Middle frontal gyrus (tissue), 1 donor: ENCODE results near the gene TFF1.
A peak's percentile ranks its signal among the peaks of the same experiment; 100 is the strongest.
"Not testable (repeated sequence)": the region's sequence is repeated elsewhere in the genome, so short reads cannot be mapped to it uniquely, and the experiment has no call there.

Experiments
- DNase-seq: peaks from one replicate; pipeline ENCODE4 v3.0.0-alpha.2; 2015; ENCODE audit warnings: low spot score; ENCODE audit errors: extremely low spot score

Gene TFF1

GRCh38 chr21:42366292-42367010 lies at the start of gene TFF1:
Gene TFF1 (minus strand): TSS chr21:42366535. CDS start chr21:42366495, 40 bp downstream.
- no peak for DNase-seq

GRCh38 chr21:42414928-42415769 lies 48.8 kb upstream of the TFF1 start:
- peak; percentile 30 for DNase-seq

GRCh38 chr21:42414553-42414927 lies 48.2 kb upstream of the TFF1 start:
- DNase-seq: no peak

- DNase-seq: no peak
These were observed 47.7 kb upstream of the TFF1 start for GRCh38 chr21:42414066-42414465.

GRCh38 chr21:42413500-42413899 lies 47.2 kb upstream of the TFF1 start:
- no peak for DNase-seq

GRCh38 chr21:42413093-42413492 lies 46.8 kb upstream of the TFF1 start:
- DNase-seq: no peak

- no peak for DNase-seq
These were observed 46.2 kb upstream of the TFF1 start for GRCh38 chr21:42412636-42412933.

- DNase-seq: no peak
These were observed 45.7 kb upstream of the TFF1 start for GRCh38 chr21:42411891-42412635.

- DNase-seq: no peak
These were observed 45.0 kb upstream of the TFF1 start for GRCh38 chr21:42411197-42411869.

GRCh38 chr21:42409366-42409765 lies 43.0 kb upstream of the TFF1 start:
- DNase-seq: no peak

GRCh38 chr21:42408718-42409117 lies 42.4 kb upstream of the TFF1 start:
- not testable (repeated sequence) for DNase-seq

- DNase-seq: no peak
These were observed 41.1 kb upstream of the TFF1 start for GRCh38 chr21:42407476-42407875.

- no peak for DNase-seq
These were observed 40.5 kb upstream of the TFF1 start for GRCh38 chr21:42406866-42407265.

- no peak for DNase-seq
These were observed 39.9 kb upstream of the TFF1 start for GRCh38 chr21:42406201-42406621.

GRCh38 chr21:42405064-42406013 lies 39.0 kb upstream of the TFF1 start:
- no peak for DNase-seq

GRCh38 chr21:42404539-42404938 lies 38.2 kb upstream of the TFF1 start:
- DNase-seq: no peak

- no peak for DNase-seq
These were observed 37.4 kb upstream of the TFF1 start, which contains the start of gene UBASH3A for GRCh38 chr21:42403611-42404231. Gene UBASH3A (plus strand): TSS chr21:42403902. CDS start chr21:42403946, 44 bp downstream.

GRCh38 chr21:42401820-42402251 lies 35.5 kb upstream of the TFF1 start:
- no peak for DNase-seq

GRCh38 chr21:42401154-42401553 lies 34.8 kb upstream of the TFF1 start:
- no peak for DNase-seq

- no peak for DNase-seq
These were observed 34.2 kb upstream of the TFF1 start for GRCh38 chr21:42400525-42400924.
